ENCODE results near the gene GPR84. TPM values are rescaled to one million over a fixed set of nuclear protein-coding genes. Genes with fewer than 3 reads are reported as not detected.
A peak's percentile ranks its signal among the peaks of the same experiment; 100 is the strongest.

Gene GPR84
- total RNA-seq (not detected), total RNA-seq (0 to 1.8 (median 0.07) reads per million in 29 experiments)
- not detected for total RNA-seq (2013)

DNA sequence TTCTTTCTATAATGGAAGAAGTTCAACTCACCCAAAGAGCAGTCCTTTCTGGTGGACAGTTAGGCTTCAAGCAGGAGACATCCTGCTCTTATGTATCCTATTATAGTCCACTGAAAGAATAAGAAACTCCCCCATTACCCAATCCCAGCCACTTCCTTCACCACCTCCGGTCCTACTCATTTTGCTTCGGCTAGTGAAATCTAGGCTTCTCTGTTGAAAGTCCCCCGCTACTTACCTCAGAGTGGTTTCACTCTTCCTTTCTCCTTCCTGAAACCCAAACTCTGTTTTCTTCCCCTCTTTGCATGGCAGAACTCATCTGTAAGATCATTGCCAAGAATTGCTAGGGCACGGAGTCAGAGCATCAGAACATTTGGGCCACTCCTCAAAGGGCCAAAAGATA, at the start of gene GPR84:
Gene GPR84 (minus strand): TSS at position 74 of the 400 bp plus-strand sequence. CDS start 635 bp downstream, outside the sequence.
- Histone ChIP-seq H3K9me3 (no peaks in the 10 kb centered on the region), H3K36me3 (ENCODE audit: control insufficient read depth in 2 of 2, extremely low read depth in 1 of 2, insufficient read depth in 1 of 2, low read length in 1 of 2) (no peaks in the 10 kb centered on the region), H3K27me3 (replicated peaks in 1 of 2; ENCODE audit: control insufficient read depth in 2 of 2, extremely low read depth in 1 of 2, insufficient read depth in 2 of 2, low read length in 1 of 2) (peaks cover 0 to 5% of the 10 kb centered on the region in 2 experiments), H3K4me1 (ENCODE audit: control insufficient read depth in 1 of 2, extremely low read depth in 1 of 2, insufficient read depth in 2 of 2, low read length in 2 of 2) (peaks cover 25 to 34% of the 10 kb centered on the region in 2 experiments), H3K27ac (ENCODE audit: low read length) (peak within 1 kb of the TSS; percentile 14), H3K4me3 (ENCODE audit: control insufficient read depth in 1 of 2, extremely low read depth in 1 of 2, low read length in 1 of 2) (no peak within 1 kb of the TSS)
- ChIA-PET CTCF (no interaction called here), POLR2A (no interaction called here)
- Mint-ChIP-seq H3K36me3 (no peaks in the 10 kb centered on the region), H3K4me3 (peak within 1 kb of the TSS in 1 of 3 donors; percentile 54), H3K27ac (peak within 1 kb of the TSS; percentile 53 to 59), H3K4me1 (peaks cover 37 to 45% (median 39%) of the 10 kb centered on the region in 3 donors), H3K27me3 (no peaks in the 10 kb centered on the region), H3K9me3 (no peaks in the 10 kb centered on the region)
- peak in 3 of 4 experiments; percentile 15 to 43 (median 20) for ATAC-seq (replicated peaks in 1 of 4)
- WGBS (ENCODE audit: insufficient coverage) = 6% methylated on average over 4 of the region's 4 CpGs
- peak in 1 of 35 experiments; percentile 44 for DNase-seq

DNA sequence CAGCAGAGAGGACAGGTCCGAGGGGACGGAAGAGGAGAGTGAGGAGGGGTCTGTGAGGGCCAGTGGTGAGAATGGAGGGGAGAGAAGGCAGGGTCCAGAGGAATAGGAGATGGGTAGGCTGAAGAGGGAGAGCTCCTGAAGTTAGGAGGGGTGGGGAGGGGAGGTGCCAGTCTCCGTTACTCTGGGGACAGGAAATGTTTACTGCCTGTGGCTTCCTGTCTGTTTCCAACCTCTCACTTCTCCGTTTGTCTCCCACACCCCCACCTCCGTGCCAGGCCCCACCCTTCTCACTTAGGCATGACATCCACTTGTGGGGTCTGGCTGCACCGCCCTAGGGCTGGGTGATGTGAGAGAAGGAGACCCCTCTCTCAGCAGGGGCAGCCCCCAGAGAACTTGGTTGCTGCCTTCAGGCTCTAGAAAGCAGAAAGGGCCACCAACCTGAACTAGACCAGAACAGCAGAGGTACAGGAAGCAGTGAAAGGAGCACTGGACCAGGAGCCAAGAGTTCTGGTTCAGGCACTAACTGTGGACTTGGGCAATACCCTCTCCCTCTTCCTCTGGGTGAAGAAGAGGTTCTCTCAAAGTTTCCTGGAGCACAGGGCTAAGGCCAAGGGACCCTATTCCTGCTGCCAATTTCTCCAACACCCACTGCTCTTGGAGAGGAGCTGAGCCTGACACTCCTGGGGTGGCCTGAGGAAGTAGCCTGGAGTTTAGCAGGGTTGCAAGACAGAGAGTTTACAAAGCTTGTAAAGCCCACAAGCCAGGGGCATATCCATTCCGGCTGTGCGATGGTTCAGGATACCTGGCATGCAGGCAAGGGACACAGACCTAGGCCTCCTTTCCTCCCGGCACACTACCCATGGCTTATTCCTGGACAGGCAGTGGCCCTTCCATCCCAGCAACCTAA, 49.3 kb upstream of the GPR84 start:
- Histone ChIP-seq H3K36me3 (ENCODE audit: control insufficient read depth in 2 of 2, extremely low read depth in 1 of 2, insufficient read depth in 1 of 2, low read length in 1 of 2) (peaks cover 4 to 29% of the 10 kb centered on the region in 2 donors), H3K27me3 (replicated peaks in 1 of 2; ENCODE audit: control insufficient read depth in 2 of 2, extremely low read depth in 1 of 2, insufficient read depth in 2 of 2, low read length in 1 of 2) (no peaks in the 10 kb centered on the region), H3K27ac (ENCODE audit: low read length) (peak overlapping the region; percentile 97), H3K4me3 (ENCODE audit: control insufficient read depth in 1 of 2, extremely low read depth in 1 of 2, low read length in 1 of 2) (peak overlapping the region; percentile 47 to 79), H3K9me3 (no peaks in the 10 kb centered on the region), H3K4me1 (ENCODE audit: control insufficient read depth in 1 of 2, extremely low read depth in 1 of 2, insufficient read depth in 2 of 2, low read length in 2 of 2) (peaks cover 43 to 97% of the 10 kb centered on the region in 2 experiments)
- WGBS (ENCODE audit: insufficient coverage) = 60% methylated on average over 5 of the region's 9 CpGs
- CTCF ChIA-PET = interaction anchor here (0.6 to 5.3 kb wide), 10 partner anchors 10 to 1725 kb away, joined by 3 to 41 read pairs (median 5); partner anchors contain the start of genes CBX5 (in 1 of the 2), COPZ1 (in 1 of the 2) and HNRNPA1 (in 1 of the 2)
- ATAC-seq (replicated peaks in 1 of 4) = peak; percentile 84 to 90 (median 87)
- Mint-ChIP-seq H3K27ac (peak overlapping the region; percentile 96 to 97), H3K4me1 (peaks cover 74 to 83% (median 78%) of the 10 kb centered on the region in 3 donors), H3K36me3 (peaks cover 14% of the 10 kb centered on the region), H3K4me3 (peak overlapping the region; percentile 75 to 81 (median 76)), H3K9me3 (no peaks in the 10 kb centered on the region), H3K27me3 (no peaks in the 10 kb centered on the region)
- POLR2A ChIA-PET = interaction anchor here (0.5 to 0.9 kb wide), 9 partner anchors 9 to 786 kb away, joined by 3 to 5 read pairs (median 3); no protein-coding TSS in a partner anchor
- DNase-seq = peak; percentile 66 to 90 (median 84)

DNA sequence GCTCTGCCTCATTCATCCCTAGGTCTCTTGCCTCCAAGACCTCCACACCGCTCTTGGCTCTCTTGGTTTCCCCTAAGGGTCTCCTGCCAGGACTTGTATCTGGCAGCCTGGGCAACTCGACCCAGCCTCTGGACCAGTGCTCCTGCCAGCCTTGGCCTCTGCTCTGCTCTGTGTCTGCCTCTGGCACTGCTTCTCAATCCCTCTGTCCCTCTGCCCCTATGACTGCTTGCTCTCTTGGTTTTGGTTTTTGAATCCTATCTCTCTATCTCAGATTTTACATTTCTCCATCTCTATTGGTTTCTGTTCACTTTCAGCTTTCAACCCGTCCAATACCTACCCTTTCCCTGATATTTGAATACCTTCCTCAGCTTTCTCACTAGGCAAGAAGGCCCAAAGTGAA, 48.5 kb upstream of the GPR84 start:
- 63% methylated on average over 2 of the region's 3 CpGs for WGBS (ENCODE audit: insufficient coverage)
- Mint-ChIP-seq H3K27ac (peak overlapping the region; percentile 96 to 97), H3K4me3 (peak overlapping the region; percentile 75 to 81 (median 76)), H3K27me3 (no peaks in the 10 kb centered on the region), H3K9me3 (no peaks in the 10 kb centered on the region), H3K4me1 (peaks cover 78 to 82% (median 81%) of the 10 kb centered on the region in 3 donors), H3K36me3 (peaks cover 20% of the 10 kb centered on the region)
- peak overlapping the region; percentile 47 to 79 for H3K4me3 ChIP-seq (ENCODE audit: control insufficient read depth in 1 of 2, extremely low read depth in 1 of 2, low read length in 1 of 2)
- DNase-seq (peak in 2 of 35 experiments; percentile 30 to 47), ATAC-seq (replicated peaks in 1 of 4) (peak; percentile 13 to 41 (median 16))
- POLR2A ChIA-PET = interaction anchor here (0.5 to 0.9 kb wide), 6 partner anchors 9 to 424 kb away, joined by 3 to 4 read pairs (median 3); no protein-coding TSS in a partner anchor
- peak overlapping the region; percentile 97 for H3K27ac ChIP-seq (ENCODE audit: low read length)
- no peaks in the 10 kb centered on the region for H3K27me3 ChIP-seq (replicated peaks in 1 of 2; ENCODE audit: control insufficient read depth in 2 of 2, extremely low read depth in 1 of 2, insufficient read depth in 2 of 2, low read length in 1 of 2)
- H3K36me3 ChIP-seq (ENCODE audit: control insufficient read depth in 2 of 2, extremely low read depth in 1 of 2, insufficient read depth in 1 of 2, low read length in 1 of 2) = peaks cover 4 to 36% of the 10 kb centered on the region in 2 donors
- CTCF ChIA-PET = interaction anchor here (0.6 to 3.5 kb wide), 5 partner anchors 13 to 1724 kb away, joined by 3 to 41 read pairs (median 7); partner anchors contain the start of gene COPZ1 (in 1 of the 2)
- H3K9me3 ChIP-seq = no peaks in the 10 kb centered on the region
- H3K4me1 ChIP-seq (ENCODE audit: control insufficient read depth in 1 of 2, extremely low read depth in 1 of 2, insufficient read depth in 2 of 2, low read length in 2 of 2) = peaks cover 43 to 93% of the 10 kb centered on the region in 2 experiments

GRCh38 chr12:54412348-54412747, 48.1 kb upstream of the GPR84 start:
- no peak for ATAC-seq (replicated peaks in 1 of 4)
- 20% methylated on average over 1 of the region's 4 CpGs for WGBS (ENCODE audit: insufficient coverage)
- CTCF ChIA-PET = interaction anchor here (0.8 to 3.5 kb wide), 3 partner anchors 13 to 27 kb away, joined by 3 to 41 read pairs (median 14); no protein-coding TSS in a partner anchor

GRCh38 chr12:54411391-54412241, 47.3 kb upstream of the GPR84 start:
- ATAC-seq (replicated peaks in 1 of 4) (peak; percentile 19 to 45 (median 42)), DNase-seq (peak in 31 of 35 experiments; percentile 27 to 70 (median 52))
- H3K36me3 Mint-ChIP-seq = peaks cover 30% of the 10 kb centered on the region
- WGBS (ENCODE audit: insufficient coverage) = 49% methylated on average over 5 of the region's 10 CpGs
- H3K27ac Mint-ChIP-seq = peak overlapping the region; percentile 96 to 97
- peak overlapping the region; percentile 47 to 79 for H3K4me3 ChIP-seq (ENCODE audit: control insufficient read depth in 1 of 2, extremely low read depth in 1 of 2, low read length in 1 of 2)
- H3K4me1 ChIP-seq (ENCODE audit: control insufficient read depth in 1 of 2, extremely low read depth in 1 of 2, insufficient read depth in 2 of 2, low read length in 2 of 2) = peaks cover 39 to 81% of the 10 kb centered on the region in 2 experiments
- peaks cover 9 to 48% of the 10 kb centered on the region in 2 donors for H3K36me3 ChIP-seq (ENCODE audit: control insufficient read depth in 2 of 2, extremely low read depth in 1 of 2, insufficient read depth in 1 of 2, low read length in 1 of 2)
- H3K9me3 Mint-ChIP-seq = no peaks in the 10 kb centered on the region
- POLR2A ChIA-PET = interaction anchor here in 1 of 2 donors (0.5 kb wide), 1 partner anchor 63 kb away, joined by 4 read pairs; no protein-coding TSS in a partner anchor
- H3K4me3 Mint-ChIP-seq = peak overlapping the region; percentile 75 to 81 (median 76)
- H3K9me3 ChIP-seq = no peaks in the 10 kb centered on the region
- no peaks in the 10 kb centered on the region for H3K27me3 ChIP-seq (replicated peaks in 1 of 2; ENCODE audit: control insufficient read depth in 2 of 2, extremely low read depth in 1 of 2, insufficient read depth in 2 of 2, low read length in 1 of 2)
- H3K27me3 Mint-ChIP-seq = no peaks in the 10 kb centered on the region
- peak overlapping the region; percentile 97 for H3K27ac ChIP-seq (ENCODE audit: low read length)
- CTCF ChIA-PET = interaction anchor here (0.6 to 3.5 kb wide), 9 partner anchors 10 to 1711 kb away, joined by 3 to 41 read pairs (median 4); partner anchors contain the start of gene COPZ1 (in 1 of the 2)
- H3K4me1 Mint-ChIP-seq = peaks cover 77 to 82% (median 82%) of the 10 kb centered on the region in 3 donors

More at GRCh38 chr12:54412348-54412747, 48.1 kb upstream of the GPR84 start:
- Mint-ChIP-seq H3K4me3 (peak overlapping the region; percentile 75 to 81 (median 76)), H3K27ac (peak overlapping the region; percentile 96 to 97), H3K4me1 (peaks cover 76 to 82% (median 81%) of the 10 kb centered on the region in 3 donors), H3K36me3 (peaks cover 23% of the 10 kb centered on the region), H3K27me3 (no peaks in the 10 kb centered on the region), H3K9me3 (no peaks in the 10 kb centered on the region)
- no peak for DNase-seq
- peak overlapping the region; percentile 47 to 79 for H3K4me3 ChIP-seq (ENCODE audit: control insufficient read depth in 1 of 2, extremely low read depth in 1 of 2, low read length in 1 of 2)
- H3K4me1 ChIP-seq (ENCODE audit: control insufficient read depth in 1 of 2, extremely low read depth in 1 of 2, insufficient read depth in 2 of 2, low read length in 2 of 2) = peaks cover 43 to 89% of the 10 kb centered on the region in 2 experiments
- H3K36me3 ChIP-seq (ENCODE audit: control insufficient read depth in 2 of 2, extremely low read depth in 1 of 2, insufficient read depth in 1 of 2, low read length in 1 of 2) = peaks cover 7 to 41% of the 10 kb centered on the region in 2 donors
- POLR2A ChIA-PET = interaction anchor here in 1 of 2 donors (0.9 kb wide), 1 partner anchor 8 kb away, joined by 3 read pairs; no protein-coding TSS in a partner anchor
- H3K9me3 ChIP-seq = no peaks in the 10 kb centered on the region
- no peaks in the 10 kb centered on the region for H3K27me3 ChIP-seq (replicated peaks in 1 of 2; ENCODE audit: control insufficient read depth in 2 of 2, extremely low read depth in 1 of 2, insufficient read depth in 2 of 2, low read length in 1 of 2)
- H3K27ac ChIP-seq (ENCODE audit: low read length) = peak overlapping the region; percentile 97
